H1 (cell line): ENCODE measurements around the gene ZNF283. TPM values are rescaled to one million over a fixed set of nuclear protein-coding genes. Genes with fewer than 3 reads are reported as not detected.

Experiments used
- BACH1 ChIP-seq: IDR thresholded peaks from 2 replicates; pipeline ENCODE4 v1.6.1; 2012; ENCODE audit warnings: low read length, improper control_type of control experiment
- CTBP2 ChIP-seq: IDR thresholded peaks from 2 replicates; pipeline ENCODE4 v1.7.0; 2011; ENCODE audit warnings: borderline replicate concordance, mild to moderate bottlenecking, moderate library complexity, mixed read lengths, low read length; ENCODE audit not compliant: insufficient read depth, insufficient read length
- HDAC6 ChIP-seq: IDR thresholded peaks from one replicate; pipeline ENCODE4 v1.7.1; 2012; ENCODE audit warnings: low read depth, mild to moderate bottlenecking, inconsistent platforms, low read length, moderate library complexity
- NRF1 ChIP-seq: IDR thresholded peaks from 2 replicates; pipeline ENCODE4 v1.6.1; 2011; ENCODE audit warnings: mild to moderate bottlenecking, low read depth, low read length, improper control_type of control experiment
- TEAD4 ChIP-seq: IDR thresholded peaks from 2 replicates; pipeline ENCODE4 v1.6.1; 2012; ENCODE audit warnings: low read depth, low read length, inconsistent platforms, mixed read lengths
- polyA plus RNA-seq, 7 experiments: library from polyadenylated mRNA; depleted of rRNA in 3 of 7; stranded (reverse) in 5 of 7; unstranded in 2 of 7; fragments of >200 nt in 5 of 7; fragments of 200-250 nt in 2 of 7; gene quantifications; 1 replicate in 5 of 7; 2 replicates in 1 of 7; 4 replicates in 1 of 7; pipeline versions ENCODE4 v1.2.1 to v1.2.3, GENCODE V29; 2011 to 2013; ENCODE audit warnings: missing spikeins in 2 of 7, mixed read lengths in 2 of 7
- total RNA-seq: library from RNA; stranded (reverse); fragmentation: NEBNext Ultra II Directional; extraction: Animal tissue kit (Norgen Biotek cat#: 25700); gene quantifications from 2 replicates; pipeline ENCODE4 v1.2.1, GENCODE V29; 2021

ZNF283 gene
- total and polyA plus RNA-seq, 2 of the 8 experiments (the other 6 are each of a cell fraction or from before 2014, with no cell fraction given), result 1.1 to 4.3 TPM

DNA sequence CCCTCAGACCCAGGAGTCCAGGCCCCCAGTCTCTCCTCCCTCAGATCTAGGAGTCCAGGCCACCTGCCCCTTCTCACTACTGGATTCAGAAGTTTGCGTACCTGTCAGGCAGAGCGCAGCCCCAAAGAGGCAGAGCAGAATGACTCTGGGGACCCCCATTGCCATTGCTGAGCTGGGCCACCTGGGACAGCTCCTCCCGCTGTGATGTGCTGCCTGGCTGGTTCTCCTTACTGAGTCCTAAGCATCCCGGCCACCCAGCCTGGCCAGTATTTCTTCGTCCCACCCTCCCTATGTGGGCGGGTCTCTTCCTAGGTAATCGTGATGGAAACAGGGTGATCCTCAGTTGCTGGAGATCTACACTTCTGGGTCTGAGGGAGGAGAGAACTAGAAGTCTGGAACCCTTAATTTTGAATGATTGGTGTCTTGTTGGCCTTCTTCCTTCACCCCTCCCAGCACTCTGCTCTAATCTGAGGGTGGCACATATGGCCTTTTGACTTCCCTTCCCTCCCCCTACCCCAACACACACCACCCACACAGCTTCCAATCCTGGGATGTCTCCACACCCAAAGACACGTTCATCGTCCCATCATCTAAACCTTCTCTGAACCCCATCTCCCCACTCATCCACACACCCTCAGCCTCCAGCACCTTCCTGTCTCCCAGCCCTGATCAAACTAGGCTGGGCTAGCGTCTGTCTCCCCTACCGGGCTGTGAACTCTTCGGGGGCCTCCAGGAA lies 24.7 kb upstream of the ZNF283 start, which contains the start of gene LYPD5 (continued):
- no peak for TF ChIP-seq BACH1
- no peak for TF ChIP-seq NRF1
- TF ChIP-seq CTBP2, result no peak
- TF ChIP-seq HDAC6, result no peak
- no peak for TF ChIP-seq TEAD4
- TF ChIP-seq, all 59 proteins: peak for 0
